ENCODE measurements around the gene PRR5. TPM values are rescaled to one million over a fixed set of nuclear protein-coding genes. Genes with fewer than 3 reads are reported as not detected.
"Not testable (repeated sequence)": the region's sequence is repeated elsewhere in the genome, so short reads cannot be mapped to it uniquely, and the experiment has no call there.

Gene PRR5
- total RNA-seq, 2 experiments from 2014 or later = 0.19 to 1.8 TPM

DNA sequence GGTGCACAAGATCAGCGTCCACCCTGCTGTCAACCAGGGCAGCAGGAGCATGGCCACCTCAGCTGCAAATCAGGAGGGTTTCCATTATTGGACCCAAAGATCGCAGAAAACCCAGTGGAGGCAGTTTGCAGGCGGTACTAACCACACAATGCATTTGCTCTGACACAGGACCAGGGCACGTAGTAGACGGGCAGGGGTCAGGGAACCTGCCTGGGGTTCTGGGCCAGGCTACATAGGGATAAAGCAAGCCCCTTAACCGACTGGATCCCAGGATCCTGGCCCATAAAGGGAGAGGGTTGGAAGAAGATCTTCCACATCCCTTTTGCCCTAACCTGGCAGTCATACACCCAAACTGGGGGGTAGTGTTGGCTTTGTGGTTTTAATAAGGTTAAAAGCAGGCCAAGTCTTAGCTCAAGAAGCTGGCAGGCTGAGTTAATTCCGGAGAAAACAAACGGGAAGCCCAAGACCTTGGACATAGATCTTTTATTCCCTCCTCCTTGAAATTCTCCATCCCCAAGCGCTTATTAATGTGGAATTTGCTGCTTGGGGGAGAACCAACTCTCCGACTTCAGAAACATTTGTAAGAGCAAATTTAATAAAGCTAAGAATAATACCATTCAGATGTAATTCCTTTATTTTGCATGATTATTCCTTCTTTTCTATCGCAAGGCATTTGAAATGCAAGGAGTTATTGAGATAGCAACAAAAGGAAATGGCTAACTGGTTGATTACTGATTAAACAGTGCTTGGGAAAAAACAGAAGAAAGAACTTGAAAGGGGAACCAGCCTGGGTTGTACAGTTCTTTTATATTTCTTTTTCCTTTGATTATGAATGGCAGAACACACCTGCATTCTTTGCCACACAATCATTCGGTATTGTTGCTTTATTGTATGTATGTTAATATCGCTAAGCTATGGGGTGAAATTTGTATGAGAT lies 44.1 kb downstream of the PRR5 start:
- CTCF ChIA-PET (ENCODE audit: unreplicated experiment) = no interaction called here
- no peaks in the 10 kb centered on the region for H3K79me2 ChIP-seq (ENCODE audit: insufficient read depth, low read depth, low read length)
- DNase-seq (ENCODE audit: low spot score) = no peak
- no peaks in the 10 kb centered on the region for H3K36me3 ChIP-seq (ENCODE audit: insufficient read depth, low read length)
- no peak for TF ChIP-seq EZH2phosphoT487 (IDR thresholded peaks at IDR 0.05; ENCODE audit: borderline replicate concordance, low read depth, low read length)
- H3K9me3 ChIP-seq (ENCODE audit: low read length) = no peaks in the 10 kb centered on the region
- BruUV-seq (replicated peaks) = no TSS peak
- POLR2A ChIA-PET = no interaction called here
- no peaks in the 10 kb centered on the region for H4K20me1 ChIP-seq (ENCODE audit: insufficient read depth, low read length)
- H3K4me2 ChIP-seq (ENCODE audit: low read length) = no peak overlapping the region
- no peaks in the 10 kb centered on the region for H3K9me2 ChIP-seq (ENCODE audit: insufficient read depth, low read length)
- H3K4me3 ChIP-seq (ENCODE audit: low read depth, low read length, poor library complexity, severe bottlenecking) = no peak overlapping the region
- no peak overlapping the region for H2AFZ ChIP-seq (ENCODE audit: low read length)
- no peak overlapping the region for H3K27ac ChIP-seq (ENCODE audit: low read depth, low read length, poor library complexity, severe bottlenecking)
- intact Hi-C loops (cut with micrococcal nuclease; ENCODE audit: unreplicated experiment) = no loop called here
- H3K4me1 ChIP-seq (ENCODE audit: insufficient read depth, low read length, poor library complexity, severe bottlenecking) = no peaks in the 10 kb centered on the region

DNA sequence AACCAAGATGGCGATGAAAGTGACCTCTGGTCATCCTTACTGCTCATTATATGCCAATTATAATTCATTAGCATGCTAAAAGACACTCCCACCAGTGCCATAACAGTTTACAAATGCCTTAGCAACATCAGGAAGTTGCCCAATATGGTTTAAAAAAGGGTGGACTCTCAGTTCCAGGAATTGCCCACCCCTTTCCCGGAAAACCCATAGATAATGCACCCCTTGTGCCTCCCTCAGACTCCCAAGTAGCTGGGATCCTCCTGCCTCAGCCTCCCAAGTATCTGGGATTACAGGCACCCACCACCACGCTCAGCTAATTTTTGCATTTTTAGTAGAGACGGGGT lies 45.8 kb downstream of the PRR5 start:
- intact Hi-C loops (cut with micrococcal nuclease; ENCODE audit: unreplicated experiment); CTCF ChIA-PET (ENCODE audit: unreplicated experiment); H3K4me1 ChIP-seq (ENCODE audit: insufficient read depth, low read length, poor library complexity, severe bottlenecking); H3K9me3 ChIP-seq (ENCODE audit: low read length); H3K36me3 ChIP-seq (ENCODE audit: insufficient read depth, low read length); H3K27ac ChIP-seq (ENCODE audit: low read depth, low read length, poor library complexity, severe bottlenecking); H3K4me3 ChIP-seq (ENCODE audit: low read depth, low read length, poor library complexity, severe bottlenecking); POLR2A ChIA-PET; H3K4me2 ChIP-seq (ENCODE audit: low read length); H3K9me2 ChIP-seq (ENCODE audit: insufficient read depth, low read length); DNase-seq (ENCODE audit: low spot score); H3K79me2 ChIP-seq (ENCODE audit: insufficient read depth, low read depth, low read length); H2AFZ ChIP-seq (ENCODE audit: low read length); H4K20me1 ChIP-seq (ENCODE audit: insufficient read depth, low read length); BruUV-seq (replicated peaks): not testable (repeated sequence)

DNA sequence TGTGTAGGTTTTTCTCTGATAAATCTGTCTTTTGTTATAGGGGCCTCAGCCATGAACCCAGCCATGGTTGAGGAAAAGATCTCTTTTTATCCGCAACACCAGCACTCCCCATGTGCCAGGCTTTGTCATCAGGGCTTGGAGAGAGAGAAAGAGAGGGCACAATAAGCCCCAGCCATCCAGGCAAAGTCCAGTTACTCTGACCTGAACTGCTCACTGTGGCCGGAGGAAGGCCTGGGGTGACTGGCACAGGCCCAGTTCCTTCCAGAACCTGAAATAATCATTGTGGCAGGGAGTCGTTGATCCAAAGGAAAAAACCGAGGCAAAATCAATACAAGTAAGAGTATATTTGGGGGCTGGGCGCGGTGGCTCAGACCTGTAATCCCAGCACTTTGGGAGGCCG lies 46.5 kb downstream of the PRR5 start:
- DNase-seq (ENCODE audit: low spot score) = no peak
- Histone ChIP-seq H3K4me1 (ENCODE audit: insufficient read depth, low read length, poor library complexity, severe bottlenecking) (no peaks in the 10 kb centered on the region), H3K4me2 (ENCODE audit: low read length) (no peak overlapping the region), H3K9me3 (ENCODE audit: low read length) (no peaks in the 10 kb centered on the region), H3K9me2 (ENCODE audit: insufficient read depth, low read length) (no peaks in the 10 kb centered on the region), H3K36me3 (ENCODE audit: insufficient read depth, low read length) (no peaks in the 10 kb centered on the region), H3K27ac (ENCODE audit: low read depth, low read length, poor library complexity, severe bottlenecking) (no peak overlapping the region), H3K4me3 (ENCODE audit: low read depth, low read length, poor library complexity, severe bottlenecking) (no peak overlapping the region), H4K20me1 (ENCODE audit: insufficient read depth, low read length) (no peaks in the 10 kb centered on the region), H3K79me2 (ENCODE audit: insufficient read depth, low read depth, low read length) (no peaks in the 10 kb centered on the region), H2AFZ (ENCODE audit: low read length) (no peak overlapping the region)
- POLR2A ChIA-PET = no interaction called here
- no TSS peak for BruUV-seq (replicated peaks)
- CTCF ChIA-PET (ENCODE audit: unreplicated experiment) = no interaction called here
- TF ChIP-seq, protein P1, sequence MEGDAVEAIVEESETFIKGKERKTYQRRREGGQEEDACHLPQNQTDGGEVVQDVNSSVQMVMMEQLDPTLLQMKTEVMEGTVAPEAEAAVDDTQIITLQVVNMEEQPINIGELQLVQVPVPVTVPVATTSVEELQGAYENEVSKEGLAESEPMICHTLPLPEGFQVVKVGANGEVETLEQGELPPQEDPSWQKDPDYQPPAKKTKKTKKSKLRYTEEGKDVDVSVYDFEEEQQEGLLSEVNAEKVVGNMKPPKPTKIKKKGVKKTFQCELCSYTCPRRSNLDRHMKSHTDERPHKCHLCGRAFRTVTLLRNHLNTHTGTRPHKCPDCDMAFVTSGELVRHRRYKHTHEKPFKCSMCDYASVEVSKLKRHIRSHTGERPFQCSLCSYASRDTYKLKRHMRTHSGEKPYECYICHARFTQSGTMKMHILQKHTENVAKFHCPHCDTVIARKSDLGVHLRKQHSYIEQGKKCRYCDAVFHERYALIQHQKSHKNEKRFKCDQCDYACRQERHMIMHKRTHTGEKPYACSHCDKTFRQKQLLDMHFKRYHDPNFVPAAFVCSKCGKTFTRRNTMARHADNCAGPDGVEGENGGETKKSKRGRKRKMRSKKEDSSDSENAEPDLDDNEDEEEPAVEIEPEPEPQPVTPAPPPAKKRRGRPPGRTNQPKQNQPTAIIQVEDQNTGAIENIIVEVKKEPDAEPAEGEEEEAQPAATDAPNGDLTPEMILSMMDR (conservative IDR thresholded peaks at IDR 0.05; ENCODE audit: low read length) = no peak
- intact Hi-C loops (cut with micrococcal nuclease; ENCODE audit: unreplicated experiment) = no loop called here

DNA sequence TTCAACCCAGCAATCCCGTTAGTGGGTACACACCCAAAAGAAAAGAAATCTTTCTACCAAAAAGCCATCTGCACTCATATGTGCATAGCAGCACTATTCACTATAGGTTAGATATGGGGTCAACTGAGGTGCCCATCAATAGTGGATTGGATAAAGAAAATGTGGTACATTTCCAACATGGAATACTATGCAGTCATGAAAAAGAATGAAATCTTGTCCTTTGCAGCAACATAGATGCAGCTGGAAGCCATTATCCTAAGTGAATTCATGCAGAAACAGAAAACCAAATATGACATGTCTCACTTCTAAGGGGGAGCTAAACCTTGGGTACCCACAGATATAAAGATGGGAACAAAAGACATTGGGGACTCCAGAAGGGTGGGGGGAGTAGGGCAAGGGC lies 48.5 kb downstream of the PRR5 start:
- H4K20me1 ChIP-seq (ENCODE audit: insufficient read depth, low read length) = no peaks in the 10 kb centered on the region

More for the DNA sequence above, 48.5 kb downstream of the PRR5 start:
- POLR2A ChIA-PET = no interaction called here
- intact Hi-C loops (cut with micrococcal nuclease; ENCODE audit: unreplicated experiment) = no loop called here
- no peaks in the 10 kb centered on the region for H3K9me2 ChIP-seq (ENCODE audit: insufficient read depth, low read length)
- no peak overlapping the region for H3K4me3 ChIP-seq (ENCODE audit: low read depth, low read length, poor library complexity, severe bottlenecking)
- no peak overlapping the region for H3K4me2 ChIP-seq (ENCODE audit: low read length)
- CTCF ChIA-PET (ENCODE audit: unreplicated experiment) = no interaction called here
- H2AFZ ChIP-seq (ENCODE audit: low read length) = no peak overlapping the region
- H3K27ac ChIP-seq (ENCODE audit: low read depth, low read length, poor library complexity, severe bottlenecking) = no peak overlapping the region
- TF ChIP-seq EZH2phosphoT487 (IDR thresholded peaks at IDR 0.05; ENCODE audit: borderline replicate concordance, low read depth, low read length) = no peak
- TF ChIP-seq, protein P1 (conservative IDR thresholded peaks at IDR 0.05; ENCODE audit: low read length) = no peak
- DNase-seq (ENCODE audit: low spot score) = no peak
- no peaks in the 10 kb centered on the region for H3K79me2 ChIP-seq (ENCODE audit: insufficient read depth, low read depth, low read length)
- no peaks in the 10 kb centered on the region for H3K9me3 ChIP-seq (ENCODE audit: low read length)
- BruUV-seq (replicated peaks) = no TSS peak
- H3K4me1 ChIP-seq (ENCODE audit: insufficient read depth, low read length, poor library complexity, severe bottlenecking) = no peaks in the 10 kb centered on the region
- no peaks in the 10 kb centered on the region for H3K36me3 ChIP-seq (ENCODE audit: insufficient read depth, low read length)
